OCI-LY1 (cell line): ENCODE measurements around the gene RASL10A.

Experiments
- H2AFZ ChIP-seq: fragments of 200-600 bp; sonication (generic), shearing (Covaris generic); 2 replicates; pipeline ENCODE4 v1.6.0; 2014; ENCODE audit warnings: antibody characterized with exemption, mild to moderate bottlenecking, low read length
- H3F3A ChIP-seq: fragments of 200-600 bp; sonication (generic), shearing (Covaris generic); 2 replicates; pipeline ENCODE4 v1.6.0; 2014; ENCODE audit warnings: mild to moderate bottlenecking, antibody characterized with exemption, low read length, moderate library complexity; ENCODE audit not compliant: insufficient read depth
- H3K27ac ChIP-seq: fragments of 200-600 bp; sonication (generic); 2 replicates; pipeline ENCODE4 v1.5.1; 2014; ENCODE audit warnings: low read length, mixed run types, mild to moderate bottlenecking, low read depth; ENCODE audit not compliant: poor library complexity, severe bottlenecking
- H3K27me3 ChIP-seq: fragments of 200-600 bp; sonication (generic); 2 replicates; pipeline ENCODE4 v1.6.0; 2014; ENCODE audit warnings: antibody characterized with exemption, mild to moderate bottlenecking, low read length, moderate library complexity; ENCODE audit not compliant: insufficient read depth
- H3K36me3 ChIP-seq: fragments of 200-600 bp; sonication (generic); 2 replicates; pipeline ENCODE4 v1.6.1; 2014; ENCODE audit warnings: mild to moderate bottlenecking, antibody characterized with exemption, low read length, moderate library complexity, mixed read lengths; ENCODE audit not compliant: insufficient read depth
- H3K4me1 ChIP-seq: fragments of 200-600 bp; sonication (generic); 2 replicates; pipeline ENCODE4 v1.5.1; 2014; ENCODE audit warnings: mild to moderate bottlenecking, low read length, moderate library complexity; ENCODE audit not compliant: insufficient read depth, severe bottlenecking
- H3K4me2 ChIP-seq: fragments of 200-600 bp; sonication (generic), shearing (Covaris generic); 2 replicates; pipeline ENCODE4 v1.6.1; 2014; ENCODE audit warnings: low read length
- H3K4me3 ChIP-seq: fragments of 200-600 bp; sonication (generic); 2 replicates; pipeline ENCODE4 v1.5.1; 2014; ENCODE audit warnings: low read length, low read depth, mild to moderate bottlenecking, mixed read lengths; ENCODE audit not compliant: poor library complexity, severe bottlenecking
- H3K79me2 ChIP-seq: fragments of 200-600 bp; shearing (Covaris generic); 2 replicates; pipeline ENCODE4 v1.6.1; 2016; ENCODE audit warnings: mixed run types, low read length, mixed read lengths; ENCODE audit not compliant: insufficient read depth
- H3K9ac ChIP-seq: fragments of 200-600 bp; sonication (generic), shearing (Covaris generic); 2 replicates; pipeline ENCODE4 v1.6.1; 2014; ENCODE audit warnings: mild to moderate bottlenecking, low read length, mixed read lengths
- H3K9me2 ChIP-seq: fragments of 200-600 bp; sonication (generic), shearing (Covaris generic); 2 replicates; pipeline ENCODE4 v1.6.1; 2014; ENCODE audit warnings: low read depth, mild to moderate bottlenecking, low read length, mixed read lengths
- H3K9me3 ChIP-seq: fragments of 200-600 bp; shearing (Covaris generic); 2 replicates; pipeline ENCODE4 v1.6.1; 2014; ENCODE audit warnings: low read length, mixed read lengths
- H4K20me1 ChIP-seq: fragments of 200-600 bp; sonication (generic), shearing (Covaris generic); 2 replicates; pipeline ENCODE4 v1.6.0; 2016; ENCODE audit warnings: mild to moderate bottlenecking, low read length; ENCODE audit not compliant: insufficient read depth
- CTCF ChIP-seq: fragments of 200-600 bp; sonication (generic), shearing (Covaris generic); IDR thresholded peaks from 2 replicates; pipeline ENCODE4 v1.5.1; 2017; ENCODE audit warnings: mild to moderate bottlenecking, antibody characterized with exemption, low read length, moderate library complexity, mixed read lengths
- EZH2 ChIP-seq: fragments of 200-600 bp; sonication (generic), shearing (Covaris generic); IDR thresholded peaks from 2 replicates; pipeline ENCODE4 v1.8.0; 2017; ENCODE audit warnings: borderline replicate concordance, mixed run types, mild to moderate bottlenecking, antibody characterized with exemption, low read length, moderate library complexity, mixed read lengths

The RASL10A gene

GRCh38 chr22:29320546-29320945 is 5.0 kb upstream of the RASL10A start:
- no peaks in the 10 kb centered on the region; the same call in 1 of the 2 replicates for H3K36me3 ChIP-seq
- H4K20me1 ChIP-seq, result no peaks in the 10 kb centered on the region
- H3K4me1 ChIP-seq, result no peaks in the 10 kb centered on the region
- no peak overlapping the region for H3K27ac ChIP-seq
- no peaks in the 10 kb centered on the region for H3K27me3 ChIP-seq
- H3K4me3 ChIP-seq, result no peak overlapping the region
- H3K9ac ChIP-seq, result no peak overlapping the region
- no peaks in the 10 kb centered on the region for H3K9me2 ChIP-seq
- TF ChIP-seq EZH2, result no peak
- no peak for TF ChIP-seq CTCF
- no peaks in the 10 kb centered on the region for H3K9me3 ChIP-seq
- no peaks in the 10 kb centered on the region for H3K79me2 ChIP-seq
- H2AFZ ChIP-seq, result no peak overlapping the region
- no peak overlapping the region for H3K4me2 ChIP-seq
- H3F3A ChIP-seq, result no peaks in the 10 kb centered on the region

GRCh38 chr22:29319072-29319471 is 3.6 kb upstream of the RASL10A start:
- Histone ChIP-seq H3K9me3 (no peaks in the 10 kb centered on the region), H3K79me2 (no peaks in the 10 kb centered on the region), H3K9me2 (no peaks in the 10 kb centered on the region), H4K20me1 (no peaks in the 10 kb centered on the region), H2AFZ (no peak overlapping the region), H3K4me3 (no peak overlapping the region), H3K36me3 (no peaks in the 10 kb centered on the region), H3K9ac (no peak overlapping the region), H3K4me2 (no peak overlapping the region), H3F3A (no peaks in the 10 kb centered on the region), H3K27ac (no peak overlapping the region), H3K27me3 (no peaks in the 10 kb centered on the region; the same call in 1 of the 2 replicates), H3K4me1 (no peaks in the 10 kb centered on the region)
- no peak for TF ChIP-seq EZH2

GRCh38 chr22:29317827-29318454 is 2.4 kb upstream of the RASL10A start:
- Histone ChIP-seq H3K4me3 (no peak overlapping the region), H3K4me2 (no peak overlapping the region), H3K27ac (no peak overlapping the region), H3K4me1 (no peaks in the 10 kb centered on the region), H3K36me3 (no peaks in the 10 kb centered on the region), H2AFZ (no peak overlapping the region), H4K20me1 (no peaks in the 10 kb centered on the region), H3K9ac (no peak overlapping the region), H3F3A (no peaks in the 10 kb centered on the region), H3K9me3 (no peaks in the 10 kb centered on the region), H3K79me2 (no peaks in the 10 kb centered on the region), H3K9me2 (no peaks in the 10 kb centered on the region), H3K27me3 (no peaks in the 10 kb centered on the region; the same call in 1 of the 2 replicates)
- TF ChIP-seq CTCF, result no peak
- no peak for TF ChIP-seq EZH2
